Measurements from ENCODE around the gene TRMT112.

The TRMT112 gene

GRCh38 chr11:64317325-64317960 lies at the start of gene TRMT112:
TRMT112 (minus strand) TSS chr11:64317559; CDS start chr11:64317526, 33 bp downstream.
- peak; percentile 97 to 99 for DNase-seq

- DNase-seq = no peak
These were observed 49.4 kb upstream of the TRMT112 start for GRCh38 chr11:64366751-64367150.

GRCh38 chr11:64364911-64365310 lies 47.6 kb upstream of the TRMT112 start:
- DNase-seq = no peak

- no peak for DNase-seq
These were observed 47.1 kb upstream of the TRMT112 start for GRCh38 chr11:64364435-64364834.

GRCh38 chr11:64362339-64362738 lies 45.0 kb upstream of the TRMT112 start:
- DNase-seq = no peak

- no peak for DNase-seq
These were observed 44.3 kb upstream of the TRMT112 start for GRCh38 chr11:64361659-64362058.

- no peak for DNase-seq
These were observed 43.1 kb upstream of the TRMT112 start for GRCh38 chr11:64360448-64360921.

- no peak for DNase-seq
These were observed 42.5 kb upstream of the TRMT112 start for GRCh38 chr11:64359712-64360445.

GRCh38 chr11:64358907-64359711 lies 41.8 kb upstream of the TRMT112 start, which contains the start of gene RPS6KA4:
RPS6KA4 (plus strand) TSS chr11:64359162; CDS start chr11:64359236, 74 bp downstream.
- DNase-seq = peak in 1 of 2 experiments; percentile 29

- no peak for DNase-seq
These were observed 41.2 kb upstream of the TRMT112 start for GRCh38 chr11:64358536-64358906.

GRCh38 chr11:64357904-64358535 lies 40.7 kb upstream of the TRMT112 start:
- no peak for DNase-seq

- no peak for DNase-seq
These were observed 40.1 kb upstream of the TRMT112 start for GRCh38 chr11:64357446-64357845.

- DNase-seq = peak; percentile 48 to 52
These were observed 39.4 kb upstream of the TRMT112 start for GRCh38 chr11:64356498-64357411.

GRCh38 chr11:64355078-64355940 lies 38.0 kb upstream of the TRMT112 start:
- DNase-seq = peak; percentile 76 to 80

GRCh38 chr11:64353715-64354506 lies 36.6 kb upstream of the TRMT112 start:
- no peak for DNase-seq

- peak; percentile 83 to 85 for DNase-seq
These were observed 35.8 kb upstream of the TRMT112 start for GRCh38 chr11:64352995-64353714.

GRCh38 chr11:64352099-64352994 lies 35.0 kb upstream of the TRMT112 start:
- DNase-seq = peak in 1 of 2 experiments; percentile 52

GRCh38 chr11:64351136-64351631 lies 33.8 kb upstream of the TRMT112 start:
- no peak for DNase-seq

Data from SHP77 (cell line).